ENCODE data around the gene NOC4L.
"Not testable (repeated sequence)": the region's sequence is repeated elsewhere in the genome, so short reads cannot be mapped to it uniquely, and the experiment has no call there.

The NOC4L gene

DNA sequence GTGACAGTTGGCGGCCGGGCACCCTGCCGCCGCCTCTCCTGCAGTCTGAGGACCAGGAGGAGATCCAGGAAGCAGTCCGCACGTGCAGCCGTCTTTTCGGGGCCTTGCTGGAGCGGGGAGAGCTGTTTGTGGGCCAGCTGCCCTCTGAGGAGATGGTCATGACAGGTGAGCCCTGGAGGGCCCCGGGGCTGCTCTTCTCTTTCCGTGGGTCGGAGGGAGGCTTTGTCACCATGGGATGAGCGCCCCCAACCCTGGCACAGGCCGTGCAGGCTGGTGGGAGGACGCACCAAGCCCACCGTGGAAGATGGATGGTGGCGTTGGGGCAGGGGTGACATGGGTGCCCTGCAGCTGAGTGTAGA lies 532 bp downstream of the NOC4L start:
- no peak for DNase-seq (ENCODE audit: low read depth)
- TF ChIP-seq, protein P1, sequence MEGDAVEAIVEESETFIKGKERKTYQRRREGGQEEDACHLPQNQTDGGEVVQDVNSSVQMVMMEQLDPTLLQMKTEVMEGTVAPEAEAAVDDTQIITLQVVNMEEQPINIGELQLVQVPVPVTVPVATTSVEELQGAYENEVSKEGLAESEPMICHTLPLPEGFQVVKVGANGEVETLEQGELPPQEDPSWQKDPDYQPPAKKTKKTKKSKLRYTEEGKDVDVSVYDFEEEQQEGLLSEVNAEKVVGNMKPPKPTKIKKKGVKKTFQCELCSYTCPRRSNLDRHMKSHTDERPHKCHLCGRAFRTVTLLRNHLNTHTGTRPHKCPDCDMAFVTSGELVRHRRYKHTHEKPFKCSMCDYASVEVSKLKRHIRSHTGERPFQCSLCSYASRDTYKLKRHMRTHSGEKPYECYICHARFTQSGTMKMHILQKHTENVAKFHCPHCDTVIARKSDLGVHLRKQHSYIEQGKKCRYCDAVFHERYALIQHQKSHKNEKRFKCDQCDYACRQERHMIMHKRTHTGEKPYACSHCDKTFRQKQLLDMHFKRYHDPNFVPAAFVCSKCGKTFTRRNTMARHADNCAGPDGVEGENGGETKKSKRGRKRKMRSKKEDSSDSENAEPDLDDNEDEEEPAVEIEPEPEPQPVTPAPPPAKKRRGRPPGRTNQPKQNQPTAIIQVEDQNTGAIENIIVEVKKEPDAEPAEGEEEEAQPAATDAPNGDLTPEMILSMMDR (conservative IDR thresholded peaks at IDR 0.05; ENCODE audit: low read depth, low read length), result no peak
- H3K4me3 ChIP-seq (ENCODE audit: low read length), result peak overlapping the region; percentile 77

DNA sequence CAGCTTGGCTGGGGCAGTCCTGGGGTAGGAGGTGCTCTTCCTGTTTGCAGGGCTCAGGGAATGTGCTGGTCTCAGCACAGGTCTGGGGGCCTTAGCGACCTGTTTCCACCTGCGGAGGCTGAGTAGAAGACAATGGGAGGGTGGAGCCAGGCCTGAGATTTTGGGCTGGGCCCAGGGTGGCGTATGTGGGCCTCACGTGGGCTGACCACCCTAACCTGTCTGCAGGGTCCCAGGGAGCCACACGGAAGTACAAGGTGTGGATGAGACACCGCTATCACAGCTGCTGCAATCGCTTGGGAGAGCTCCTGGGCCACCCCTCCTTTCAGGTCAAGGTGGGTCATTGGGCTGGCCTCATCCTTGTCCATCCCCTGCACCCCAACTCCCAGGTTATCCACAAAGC lies 1.1 kb downstream of the NOC4L start:
- no peak for DNase-seq (ENCODE audit: low read depth)
- TF ChIP-seq, protein P1 (conservative IDR thresholded peaks at IDR 0.05; ENCODE audit: low read depth, low read length), result no peak
- H3K4me3 ChIP-seq (ENCODE audit: low read length), result peak overlapping the region; percentile 77

DNA sequence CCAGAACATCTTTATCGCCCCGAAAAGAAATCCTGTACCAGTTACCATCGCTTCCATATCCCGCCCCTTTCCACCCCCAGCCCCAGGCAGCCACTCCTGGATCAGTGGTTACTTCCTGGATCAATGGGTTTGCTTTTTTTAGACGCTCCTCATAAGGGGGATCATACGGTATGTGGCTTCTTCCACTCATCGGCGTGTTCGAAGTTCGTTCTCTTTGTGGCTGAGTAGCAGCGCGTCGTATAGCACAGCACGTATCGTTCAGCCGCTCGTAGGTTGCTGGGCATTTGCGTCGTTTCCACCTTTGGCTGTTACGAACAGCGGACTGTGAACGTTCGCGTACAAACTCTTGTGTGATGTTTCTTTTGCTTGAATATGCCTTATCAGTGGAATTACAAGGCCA lies 1.8 kb downstream of the NOC4L start:
- TF ChIP-seq, protein P1 (conservative IDR thresholded peaks at IDR 0.05; ENCODE audit: low read depth, low read length), result no peak
- H3K4me3 ChIP-seq (ENCODE audit: low read length), result no peak overlapping the region
- no peak for DNase-seq (ENCODE audit: low read depth)

DNA sequence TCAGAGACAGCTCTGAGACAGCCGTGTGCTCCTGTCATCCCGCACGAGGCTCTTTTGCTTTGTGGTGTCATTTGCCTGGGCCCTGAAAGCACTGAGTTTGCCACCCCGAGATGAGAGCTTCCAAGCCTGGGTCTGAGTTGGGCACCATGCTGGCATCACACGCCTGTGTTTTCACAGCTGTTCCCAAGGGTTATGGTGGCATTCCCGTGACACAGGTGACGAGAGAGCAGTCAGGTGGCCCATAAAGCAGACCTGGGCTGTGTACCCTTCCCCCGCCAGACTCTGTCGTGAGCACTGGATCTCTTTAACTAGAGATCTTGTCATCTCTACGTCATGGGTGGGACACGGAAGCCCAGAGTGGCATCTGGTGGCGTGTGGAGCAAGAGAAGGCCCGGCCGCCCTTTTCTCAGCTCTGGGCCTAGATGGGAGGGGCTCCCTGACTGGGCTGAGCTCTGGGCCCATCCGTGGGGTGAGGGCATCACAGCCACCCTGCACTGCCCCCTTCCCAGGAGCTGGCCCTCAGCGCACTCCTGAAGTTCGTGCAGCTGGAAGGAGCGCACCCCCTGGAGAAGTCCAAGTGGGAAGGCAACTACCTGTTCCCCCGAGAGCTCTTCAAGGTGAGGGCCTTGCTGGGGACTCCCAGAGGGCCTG lies 2.6 kb downstream of the NOC4L start:
- DNase-seq (ENCODE audit: low read depth), result no peak
- TF ChIP-seq, protein P1 (conservative IDR thresholded peaks at IDR 0.05; ENCODE audit: low read depth, low read length), result no peak
- H3K4me3 ChIP-seq (ENCODE audit: low read length), result no peak overlapping the region

DNA sequence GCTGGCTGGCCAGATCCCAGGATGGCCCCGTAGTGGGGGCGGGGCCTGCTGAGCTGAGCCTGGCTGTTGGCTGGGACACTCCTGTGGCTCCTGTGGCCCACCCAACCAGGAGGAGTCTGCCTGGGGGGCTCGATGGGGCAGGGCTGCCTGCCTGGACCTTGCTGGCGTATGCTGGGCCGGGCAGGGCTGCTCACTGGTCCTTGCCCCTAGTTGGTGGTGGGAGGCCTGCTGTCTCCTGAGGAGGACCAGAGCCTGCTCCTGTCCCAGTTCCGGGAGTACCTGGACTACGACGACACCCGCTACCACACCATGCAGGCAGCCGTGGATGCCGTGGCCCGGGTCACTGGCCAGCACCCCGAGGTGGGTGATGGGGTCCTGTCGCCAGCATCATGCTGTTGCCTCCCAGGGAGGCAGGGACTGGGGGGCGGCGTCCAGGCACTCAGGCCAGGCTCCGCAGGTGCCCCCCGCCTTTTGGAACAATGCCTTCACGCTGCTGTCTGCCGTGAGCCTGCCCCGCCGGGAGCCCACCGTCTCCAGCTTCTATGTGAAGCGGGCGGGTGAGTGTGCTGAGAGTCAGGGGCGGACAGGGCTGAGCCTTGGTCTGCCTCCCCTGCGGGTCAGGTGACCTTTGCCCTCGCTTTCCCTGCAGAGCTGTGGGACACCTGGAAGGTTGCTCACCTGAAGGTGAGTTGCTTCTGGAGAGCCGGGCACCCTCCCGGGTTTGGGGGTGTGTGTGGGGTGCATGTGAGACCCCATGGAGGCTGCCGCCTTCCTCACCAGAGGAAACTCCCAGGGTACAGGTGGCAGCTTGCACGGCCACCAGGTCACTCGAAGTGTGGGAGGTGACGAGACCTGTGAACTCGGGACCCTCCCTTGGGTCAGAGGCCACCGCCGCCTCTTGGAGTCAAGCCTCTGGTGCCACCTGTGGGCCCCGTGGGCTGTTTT lies 3.4 kb downstream of the NOC4L start:
- H3K4me3 ChIP-seq (ENCODE audit: low read length), result no peak overlapping the region
- DNase-seq (ENCODE audit: low read depth), result no peak
- TF ChIP-seq, protein P1 (conservative IDR thresholded peaks at IDR 0.05; ENCODE audit: low read depth, low read length), result no peak

DNA sequence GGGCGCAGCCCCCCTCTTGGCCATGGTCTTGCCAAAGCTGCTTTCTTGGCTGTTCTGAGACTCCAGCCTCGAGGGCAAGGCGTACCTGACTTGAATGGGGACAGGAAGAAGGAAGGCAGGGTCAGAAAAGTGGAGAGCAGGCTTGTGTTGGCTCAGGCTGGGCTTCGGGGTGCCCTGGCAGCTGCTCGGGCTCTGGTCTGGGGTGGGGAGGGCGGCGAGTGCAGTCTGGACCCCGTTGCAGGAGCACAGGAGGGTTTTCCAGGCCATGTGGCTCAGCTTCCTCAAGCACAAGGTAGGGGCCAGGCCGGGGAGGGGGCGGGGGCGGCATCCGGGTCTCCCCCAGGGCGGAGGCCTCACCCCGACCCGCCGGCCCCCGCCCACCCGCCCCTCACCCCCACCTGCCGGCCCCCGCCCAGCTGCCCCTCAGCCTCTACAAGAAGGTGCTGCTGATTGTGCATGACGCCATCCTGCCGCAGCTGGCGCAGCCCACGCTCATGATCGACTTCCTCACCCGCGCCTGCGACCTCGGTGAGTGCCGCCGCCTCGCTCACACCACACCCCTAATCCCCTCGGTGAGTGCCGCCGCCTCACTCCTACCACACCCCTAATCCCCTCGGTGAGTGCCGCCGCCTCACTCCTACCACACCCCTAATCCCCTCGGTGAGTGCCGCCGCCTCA lies 4.2 kb downstream of the NOC4L start:
- TF ChIP-seq, protein P1 (conservative IDR thresholded peaks at IDR 0.05; ENCODE audit: low read depth, low read length), result no peak
- no peak for DNase-seq (ENCODE audit: low read depth)

DNA sequence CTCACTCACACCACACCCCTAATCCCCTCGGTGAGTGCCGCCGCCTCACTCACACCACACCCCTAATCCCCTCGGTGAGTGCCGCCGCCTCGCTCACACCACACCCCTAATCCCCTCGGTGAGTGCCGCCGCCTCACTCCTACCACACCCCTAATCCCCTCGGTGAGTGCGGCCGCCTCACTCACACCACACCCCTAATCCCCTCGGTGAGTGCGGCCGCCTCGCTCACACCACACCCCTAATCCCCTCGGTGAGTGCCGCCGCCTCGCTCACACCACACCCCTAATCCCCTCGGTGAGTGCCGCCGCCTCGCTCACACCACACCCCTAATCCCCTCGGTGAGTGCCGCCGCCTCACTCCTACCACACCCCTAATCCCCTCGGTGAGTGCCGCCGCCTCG lies 5.3 kb downstream of the NOC4L start:
- H3K4me3 ChIP-seq (ENCODE audit: low read length); DNase-seq (ENCODE audit: low read depth): not testable (repeated sequence)

More for the DNA sequence above, 4.2 kb downstream of the NOC4L start:
- no peak overlapping the region for H3K4me3 ChIP-seq (ENCODE audit: low read length)

Data from retinal pigment epithelial cell (primary cell).